Activated T-helper 1 cell treated with anti-CD3 and anti-CD28 coated beads, Interleukin-2, amount 50 U/mL, for 16 hours (primary cell): ENCODE data around the gene MTHFR.

ENCODE experiments used
- DNase-seq, 2 donors: peaks; one replicate each; pipeline ENCODE4 v3.0.0-alpha.2; 2020; ENCODE audit warnings: low read depth in 1 of 2, low spot score in 1 of 2

Gene MTHFR

DNA sequence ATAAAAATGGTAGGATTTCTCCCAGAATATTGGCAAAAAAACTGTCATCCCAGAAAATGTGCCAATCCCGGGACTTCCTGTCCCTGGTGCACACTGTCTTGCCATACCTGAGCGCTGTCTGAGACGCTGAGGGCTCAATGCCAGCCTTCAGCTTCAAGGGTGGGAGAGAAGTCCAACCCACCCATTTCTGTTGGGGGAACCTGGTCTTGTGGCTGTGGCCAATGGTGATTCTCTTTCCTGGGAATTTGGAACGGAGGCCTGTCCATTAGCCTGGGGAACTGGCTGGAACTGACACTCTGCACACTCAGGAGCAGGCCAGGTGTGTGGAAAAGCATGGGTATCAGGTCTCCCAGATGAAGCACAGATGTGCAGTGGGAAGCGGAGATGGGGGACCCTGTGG is 6.7 kb downstream of the MTHFR start:
- DNase-seq = no peak

- no peak for DNase-seq
Measured at GRCh38 chr1:11797525-11798216, 8.1 kb downstream of the MTHFR start.

DNA sequence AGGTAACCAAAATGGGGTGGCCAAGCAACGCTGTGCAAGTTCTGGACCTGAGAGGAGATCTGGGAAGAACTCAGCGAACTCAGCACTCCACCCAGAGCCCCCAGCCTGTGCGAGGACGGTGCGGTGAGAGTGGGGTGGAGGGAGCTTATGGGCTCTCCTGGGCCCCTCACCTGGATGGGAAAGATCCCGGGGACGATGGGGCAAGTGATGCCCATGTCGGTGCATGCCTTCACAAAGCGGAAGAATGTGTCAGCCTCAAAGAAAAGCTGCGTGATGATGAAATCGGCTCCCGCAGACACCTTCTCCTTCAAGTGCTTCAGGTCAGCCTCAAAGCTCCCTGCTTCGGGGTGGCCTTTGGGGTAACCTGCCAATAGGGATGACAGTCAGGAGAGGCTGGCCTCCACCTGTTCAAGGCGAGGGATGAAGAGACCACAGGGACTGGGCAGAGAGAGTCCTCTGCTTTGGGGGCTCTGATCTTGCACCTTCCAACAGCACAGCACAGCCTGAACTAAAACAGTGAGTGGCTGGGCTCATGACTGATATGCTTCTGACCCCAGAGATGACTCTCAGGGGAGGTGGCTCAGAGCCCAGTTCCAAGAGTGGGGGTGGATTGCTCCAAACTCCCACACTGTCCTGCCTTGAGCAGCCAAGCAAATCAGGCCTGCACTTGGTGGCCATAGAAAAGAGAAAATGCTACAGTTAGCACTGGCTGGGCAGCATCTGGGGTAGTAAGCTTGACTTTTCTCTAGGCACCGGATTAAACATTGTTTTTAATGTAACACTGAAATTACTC is 9.5 kb downstream of the MTHFR start:
- no peak for DNase-seq

DNA sequence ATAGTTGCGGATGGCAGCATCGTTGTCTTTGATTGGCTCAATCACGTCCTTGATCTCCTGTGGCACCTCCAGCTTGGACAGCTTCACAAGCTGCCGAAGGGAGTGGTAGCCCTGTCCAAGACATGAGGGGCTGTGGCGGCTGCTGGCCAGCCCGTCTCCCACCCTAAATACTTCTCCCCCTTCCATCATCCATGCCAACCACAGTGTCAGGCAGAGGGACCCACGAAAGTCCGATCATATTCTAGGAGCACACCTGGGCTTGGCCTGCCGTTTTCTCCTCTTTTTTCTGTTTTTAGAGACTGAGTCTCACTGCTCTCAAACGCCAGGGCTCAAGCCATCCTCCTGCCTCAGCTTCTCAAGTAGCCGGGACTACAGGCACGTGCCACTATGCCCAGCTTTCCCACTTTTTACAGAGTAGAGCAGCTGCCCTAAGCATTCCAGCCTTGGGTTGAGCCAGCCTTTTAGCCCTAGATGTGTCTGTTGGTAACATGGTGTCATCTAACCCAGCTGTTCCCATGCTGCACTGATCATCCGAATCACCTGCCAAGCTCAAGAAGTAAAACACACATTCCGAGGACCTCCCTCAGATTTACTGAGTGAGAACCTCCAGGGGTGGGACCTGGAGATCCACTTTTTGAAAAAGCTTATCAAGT is 10.4 kb downstream of the MTHFR start:
- DNase-seq = no peak

DNA sequence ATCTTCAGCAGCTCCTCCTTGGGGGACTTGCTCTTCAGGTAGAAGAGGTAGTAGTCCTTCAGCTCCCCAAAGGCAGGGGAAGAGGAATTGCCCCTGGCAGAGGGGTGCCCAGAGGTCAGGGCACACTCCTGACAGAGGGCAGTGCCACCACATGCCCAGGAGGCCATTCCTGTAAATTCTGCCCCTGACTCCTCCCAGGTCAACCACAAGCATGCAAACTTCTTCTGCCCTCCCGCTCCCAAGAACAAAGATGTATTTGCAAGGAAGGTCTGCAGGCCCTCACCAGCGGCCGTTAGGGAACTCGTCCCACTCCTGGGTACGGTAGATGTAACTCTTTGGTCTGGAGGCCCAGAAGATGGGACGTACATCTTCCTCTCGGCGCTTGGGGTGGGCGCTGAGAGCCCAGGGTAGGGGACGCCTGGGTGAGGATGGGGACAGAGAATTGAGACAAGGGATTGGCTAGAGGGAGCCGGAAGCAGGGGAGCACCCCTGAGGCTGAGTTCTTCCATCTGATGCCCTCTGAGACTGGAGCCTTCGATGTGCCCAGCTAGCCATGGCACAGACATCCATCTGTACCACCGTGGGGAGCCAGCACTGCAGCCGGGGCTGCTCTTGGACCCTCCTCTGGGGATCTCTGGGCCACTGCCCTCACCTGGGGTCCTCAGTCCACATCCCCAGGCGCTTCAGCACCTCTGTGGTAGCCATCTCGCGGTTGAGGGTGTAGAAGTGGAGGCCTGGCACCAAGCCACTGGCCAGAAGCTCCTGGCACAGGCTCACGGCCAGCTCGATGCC is 11.1 kb downstream of the MTHFR start:
- DNase-seq = no peak

- no peak for DNase-seq
Measured at GRCh38 chr1:11793819-11794218, 11.9 kb downstream of the MTHFR start.

GRCh38 chr1:11792106-11792505 is 13.7 kb downstream of the MTHFR start:
- no peak for DNase-seq

DNA sequence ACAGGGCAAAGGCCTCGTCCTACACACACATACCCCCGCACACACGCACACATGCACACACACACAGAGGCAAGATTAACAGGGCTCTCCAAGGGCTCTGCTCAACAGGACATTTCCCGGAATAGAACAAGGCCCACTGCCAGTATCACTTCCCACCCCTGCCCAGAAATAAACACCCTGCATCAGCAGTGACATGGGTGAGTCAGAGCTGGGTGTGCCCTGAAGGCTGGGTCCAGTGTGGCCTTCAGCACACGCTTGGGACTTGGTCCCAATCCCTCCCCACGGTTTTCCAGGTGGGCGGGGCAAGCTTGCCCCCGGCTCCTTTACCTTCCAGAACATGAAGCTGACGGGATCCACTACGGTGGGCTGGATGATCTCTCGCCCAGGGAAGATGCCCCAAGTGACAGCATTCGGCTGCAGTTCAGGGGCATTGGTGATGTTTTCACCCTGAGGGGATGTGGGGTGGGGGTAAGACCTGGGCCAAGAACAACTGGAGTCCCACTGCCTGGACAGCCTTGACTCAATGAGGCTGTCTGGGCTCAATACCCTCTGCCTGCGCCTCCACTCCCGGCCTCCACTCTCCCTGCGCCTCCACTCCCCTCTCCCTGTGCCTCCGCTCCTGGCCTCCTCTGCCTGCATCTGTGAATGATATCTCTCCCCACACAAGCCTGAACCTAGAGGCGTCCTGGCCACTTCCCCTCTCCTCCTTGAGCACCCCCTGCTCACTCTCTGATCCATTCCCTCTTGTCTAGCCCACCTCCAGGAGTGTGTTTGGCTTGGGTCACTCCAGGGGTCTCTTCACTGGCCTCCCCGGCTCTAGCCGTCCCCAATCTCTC is 14.7 kb downstream of the MTHFR start:
- DNase-seq = no peak

- no peak for DNase-seq
Measured at GRCh38 chr1:11790101-11790879, 15.5 kb downstream of the MTHFR start.

DNA sequence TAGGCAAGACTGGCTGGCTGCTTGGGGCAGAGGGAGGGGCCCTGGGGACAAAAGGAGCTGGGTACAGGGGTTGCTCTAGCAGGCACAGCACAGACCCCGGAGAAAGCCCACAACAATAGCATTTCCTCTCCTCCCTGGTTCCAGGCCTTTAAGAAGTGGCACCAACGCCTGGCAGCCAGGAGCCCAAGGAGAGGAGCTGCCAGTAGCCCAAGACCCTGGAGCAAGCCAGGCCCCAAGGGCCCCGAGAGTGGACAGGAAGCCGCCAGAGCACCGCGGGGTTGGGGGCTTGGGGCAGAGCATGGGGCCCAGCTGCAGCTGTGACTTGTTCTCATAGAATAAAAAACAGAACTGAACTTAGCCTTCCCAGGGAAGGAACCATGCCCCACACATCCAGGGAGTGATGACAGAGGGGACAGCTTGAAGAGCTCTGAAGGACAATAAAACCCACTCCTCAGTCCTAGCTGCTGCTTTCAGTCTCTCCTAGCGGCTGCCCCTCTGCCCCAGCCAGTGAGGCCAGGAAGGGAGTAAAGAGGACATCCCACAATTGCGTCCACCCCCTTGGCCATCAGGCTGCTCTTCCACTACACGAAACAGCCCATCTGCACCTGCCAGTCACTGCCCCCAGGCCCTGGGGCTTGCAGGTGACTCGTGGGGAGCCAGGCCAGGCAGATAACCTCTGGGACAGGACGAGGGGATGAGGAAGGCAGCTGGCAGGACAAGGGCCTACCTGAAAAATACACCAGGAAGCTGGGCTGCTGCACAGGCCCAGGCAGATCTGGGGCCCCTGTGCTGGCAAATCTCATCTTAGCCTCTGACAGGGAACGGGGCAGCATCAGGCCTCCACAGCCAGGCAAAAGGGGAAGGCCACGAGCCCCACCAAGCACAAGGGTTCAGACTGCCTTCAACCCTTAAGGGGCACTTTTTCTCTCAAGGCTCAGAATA is 16.4 kb downstream of the MTHFR start:
- no peak for DNase-seq

DNA sequence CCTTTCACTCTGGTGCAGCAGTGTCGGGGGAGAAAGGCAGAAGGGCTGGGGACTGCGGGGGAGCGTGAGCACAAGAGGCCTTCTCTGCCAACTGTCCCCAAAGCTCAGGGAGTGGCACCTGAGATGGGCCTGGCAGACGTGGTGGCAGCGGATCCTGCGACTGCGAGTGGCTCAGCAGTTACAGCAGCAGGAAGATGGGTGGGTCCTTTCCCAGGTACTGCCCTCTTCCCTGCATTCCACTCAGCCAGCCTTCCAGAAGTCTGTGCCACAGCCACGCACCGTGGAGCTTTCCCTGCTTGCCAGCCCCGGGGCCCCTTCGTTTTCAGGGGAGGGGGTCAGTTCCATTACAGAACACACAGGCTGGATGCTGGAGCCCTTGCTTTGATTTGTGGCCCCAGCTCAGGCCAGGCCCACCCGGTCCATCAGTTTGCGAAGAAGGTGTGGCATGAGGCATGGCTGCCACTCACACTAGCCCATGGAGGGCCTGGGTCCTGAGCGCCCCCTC is 17.2 kb downstream of the MTHFR start:
- DNase-seq = no peak

GRCh38 chr1:11787804-11788436 is 17.8 kb downstream of the MTHFR start:
- DNase-seq = no peak

GRCh38 chr1:11787251-11787803 is 18.4 kb downstream of the MTHFR start:
- DNase-seq = no peak

- no peak for DNase-seq
Measured at GRCh38 chr1:11786168-11786567, 19.6 kb downstream of the MTHFR start.

- no peak for DNase-seq
Measured at GRCh38 chr1:11784993-11785769, 20.6 kb downstream of the MTHFR start.

- no peak for DNase-seq
Measured at GRCh38 chr1:11784256-11784992, 21.3 kb downstream of the MTHFR start.
